ENCODE measurements around the gene ILF2.
A peak's percentile ranks its signal among the peaks of the same experiment; 100 is the strongest.

ILF2 gene

GRCh38 chr1:153678519-153679336, 7.9 kb upstream of the ILF2 start, which contains the start of gene NPR1 (continued):
- TF ChIP-seq PATZ1 (tag by site-specific recombination; IDR thresholded peaks at IDR 0.05): peak; percentile 93
- TF ChIP-seq ZNF404 (tag by site-specific recombination; IDR thresholded peaks at IDR 0.05): no peak
- TF ChIP-seq ZNF37A (tag by site-specific recombination; IDR thresholded peaks at IDR 0.05): no peak
- peak; percentile 87; the same call in 1 of the 2 replicates for TF ChIP-seq KLF17 (tag by site-specific recombination; IDR thresholded peaks at IDR 0.05)
- no peak for TF ChIP-seq ZNF830 (tag by site-specific recombination; IDR thresholded peaks at IDR 0.05; ENCODE audit: low read depth)
- TF ChIP-seq ZBTB44 (tag by site-specific recombination; IDR thresholded peaks at IDR 0.05): no peak
- no peak for TF ChIP-seq SCRT1 (tag by site-specific recombination; IDR thresholded peaks at IDR 0.05; ENCODE audit: borderline replicate concordance)
- no peak for TF ChIP-seq ZNF791 (tag by site-specific recombination; IDR thresholded peaks at IDR 0.05)
- TF ChIP-seq OSR2 (tag by site-specific recombination; IDR thresholded peaks at IDR 0.05): peak; percentile 75
- TF ChIP-seq ZNF792 (tag by site-specific recombination; IDR thresholded peaks at IDR 0.05): 0 out of 2 replicates have a peak, but pooled peaks have one; percentile 24
- TF ChIP-seq, protein P1, sequence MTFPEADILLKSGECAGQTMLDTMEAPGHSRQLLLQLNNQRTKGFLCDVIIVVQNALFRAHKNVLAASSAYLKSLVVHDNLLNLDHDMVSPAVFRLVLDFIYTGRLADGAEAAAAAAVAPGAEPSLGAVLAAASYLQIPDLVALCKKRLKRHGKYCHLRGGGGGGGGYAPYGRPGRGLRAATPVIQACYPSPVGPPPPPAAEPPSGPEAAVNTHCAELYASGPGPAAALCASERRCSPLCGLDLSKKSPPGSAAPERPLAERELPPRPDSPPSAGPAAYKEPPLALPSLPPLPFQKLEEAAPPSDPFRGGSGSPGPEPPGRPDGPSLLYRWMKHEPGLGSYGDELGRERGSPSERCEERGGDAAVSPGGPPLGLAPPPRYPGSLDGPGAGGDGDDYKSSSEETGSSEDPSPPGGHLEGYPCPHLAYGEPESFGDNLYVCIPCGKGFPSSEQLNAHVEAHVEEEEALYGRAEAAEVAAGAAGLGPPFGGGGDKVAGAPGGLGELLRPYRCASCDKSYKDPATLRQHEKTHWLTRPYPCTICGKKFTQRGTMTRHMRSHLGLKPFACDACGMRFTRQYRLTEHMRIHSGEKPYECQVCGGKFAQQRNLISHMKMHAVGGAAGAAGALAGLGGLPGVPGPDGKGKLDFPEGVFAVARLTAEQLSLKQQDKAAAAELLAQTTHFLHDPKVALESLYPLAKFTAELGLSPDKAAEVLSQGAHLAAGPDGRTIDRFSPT (tag by site-specific recombination; IDR thresholded peaks at IDR 0.05): no peak
- no peak for TF ChIP-seq ELK4 (IDR thresholded peaks at IDR 0.05; ENCODE audit: borderline replicate concordance, low read depth, low read length)
- no peak for TF ChIP-seq BCL11A (tag by site-specific recombination; IDR thresholded peaks at IDR 0.05; ENCODE audit: low read depth)
- TF ChIP-seq ZNF510 (tag by site-specific recombination; IDR thresholded peaks at IDR 0.05; ENCODE audit: insufficient replicate concordance): no peak
- TF ChIP-seq ZSCAN16 (tag by site-specific recombination; IDR thresholded peaks at IDR 0.05): no peak
- TF ChIP-seq PRDM10 (tag by site-specific recombination; IDR thresholded peaks at IDR 0.05): peak; percentile 77
- no peak for TF ChIP-seq ZNF311 (tag by site-specific recombination; IDR thresholded peaks at IDR 0.05; ENCODE audit: borderline replicate concordance)
- TF ChIP-seq ZNF350 (tag by site-specific recombination; IDR thresholded peaks at IDR 0.05): no peak
- TF ChIP-seq ZFP41 (tag by site-specific recombination; IDR thresholded peaks at IDR 0.05; ENCODE audit: borderline replicate concordance): no peak
- no peak for TF ChIP-seq ZNF19 (tag by site-specific recombination; IDR thresholded peaks at IDR 0.05; ENCODE audit: low read depth)
- no peak; the same call in 1 of the 2 replicates for TF ChIP-seq ZNF785 (tag by site-specific recombination; IDR thresholded peaks at IDR 0.05)
- peak; percentile 70 for TF ChIP-seq KLF8 (tag by site-specific recombination; IDR thresholded peaks at IDR 0.05)
- TF ChIP-seq GLIS1 (tag by site-specific recombination; IDR thresholded peaks at IDR 0.05): peak; percentile 53
- TF ChIP-seq ZNF175 (tag by site-specific recombination; IDR thresholded peaks at IDR 0.05): no peak
- TF ChIP-seq ZNF585B (tag by site-specific recombination; IDR thresholded peaks at IDR 0.05): 0 out of 2 replicates have a peak, but pooled peaks have one; percentile 15
- TF ChIP-seq ZNF248 (tag by site-specific recombination; IDR thresholded peaks at IDR 0.05): no peak
- peak; percentile 91 for TF ChIP-seq ZNF366 (tag by site-specific recombination; conservative IDR thresholded peaks at IDR 0.05)
- no peak for TF ChIP-seq ZNF549 (tag by site-specific recombination; IDR thresholded peaks at IDR 0.05)
